A549 (cell line): ENCODE data around the gene HIVEP3. TPM values are rescaled to one million over a fixed set of nuclear protein-coding genes. Genes with fewer than 3 reads are reported as not detected.

Experiments
- ATAC-seq, 2 experiments: fragments of 200-7000 bp in 1 of 2; fragments of >200 bp in 1 of 2; cut with Nextera tagmentation in 1 of 2; cut with Tn5 transposase in 1 of 2; 3 replicates each; pipeline versions ENCODE4 v1.8.0 to v1.9.1; 2018 to 2020; ENCODE audit warnings: mild to moderate bottlenecking in 1 of 2, moderate library complexity in 1 of 2
- CTCF ChIA-PET: fragments of 300-600 bp; sonication (Branson Sonifier 250); formaldehyde crosslinking; extraction: SDS; loops from one replicate; lab custom pipeline; 2021; ENCODE audit warnings: antibody characterized with exemption, inconsistent platforms; lab: Yijun Ruan, JAX
- POLR2A ChIA-PET: fragments of 350-600 bp; formaldehyde crosslinking; extraction: SDS; loops from one replicate; lab custom pipeline; 2021; ENCODE audit warnings: antibody characterized with exemption, inconsistent platforms; lab: Yijun Ruan, JAX
- DNase-seq, 2 experiments: peaks; one replicate each; pipeline versions ENCODE4 v3.0.0 to v3.0.0-alpha.2; 2011 to 2016; ENCODE audit warnings: low read depth in 1 of 2, low spot score in 1 of 2
- FAIRE-seq: peaks from 2 replicates; lab custom pipeline; 2011; peaks lifted over from hg19 to GRCh38; lab: Jason Lieb, UNC
- H3K27ac ChIP-seq, 2 experiments: fragments of >200 bp; sonication (Bioruptor Twin); formaldehyde crosslinking; 3 replicates each; pipeline ENCODE4 v1.5.1; 2016 to 2017
- H3K4me1 ChIP-seq: fragments of >200 bp; sonication (Bioruptor Twin); formaldehyde crosslinking; 3 replicates; pipeline ENCODE4 v1.6.1; 2016
- H3K4me2 ChIP-seq: fragments of >200 bp; sonication (Bioruptor Twin); formaldehyde crosslinking; 3 replicates; pipeline ENCODE4 v1.6.1; 2016
- H3K4me3 ChIP-seq: fragments of >200 bp; sonication (Bioruptor Twin); formaldehyde crosslinking; 3 replicates; pipeline ENCODE4 v1.5.1; 2016
- H3K9me3 ChIP-seq: fragments of >200 bp; sonication (Bioruptor Twin); formaldehyde crosslinking; 3 replicates; pipeline ENCODE4 v1.6.1; 2016
- BCL3 ChIP-seq: fragments of >200 bp; sonication (Bioruptor Twin); formaldehyde crosslinking; IDR thresholded peaks from 3 replicates; pipeline ENCODE4 v1.6.1; 2016
- BHLHE40 ChIP-seq: IDR thresholded peaks from 2 replicates; pipeline ENCODE4 v1.6.1; 2012; ENCODE audit warnings: low read depth, low read length, inconsistent platforms
- CEBPB ChIP-seq, 2 experiments: fragments of >200 bp in 1 of 2; sonication (Bioruptor Twin) in 1 of 2; formaldehyde crosslinking in 1 of 2; IDR thresholded peaks; 2 replicates each; pipeline ENCODE4 v1.6.1; 2012 to 2016
- CHD4 ChIP-seq: fragments of 200-600 bp; sonication (generic); IDR thresholded peaks from 2 replicates; pipeline ENCODE4 v1.6.1; 2016; ENCODE audit warnings: antibody characterized with exemption, mild to moderate bottlenecking, borderline replicate concordance
- EHMT2 ChIP-seq: fragments of 200-600 bp; sonication (generic); IDR thresholded peaks from 2 replicates; pipeline ENCODE4 v1.6.1; 2016; ENCODE audit warnings: antibody characterized with exemption, low read depth, mild to moderate bottlenecking, moderate library complexity
- ELK1 ChIP-seq: fragments of 150-350 bp; IDR thresholded peaks from 2 replicates; pipeline ENCODE4 v1.6.1; 2014; ENCODE audit warnings: low read depth, mild to moderate bottlenecking, low read length
- ESRRA ChIP-seq: fragments of 150-350 bp; IDR thresholded peaks from 2 replicates; pipeline ENCODE4 v1.6.1; 2014; ENCODE audit warnings: mild to moderate bottlenecking, low read length, borderline replicate concordance
- FOSL2 ChIP-seq, 2 experiments: fragments of 450-650 bp in 1 of 2; fragments of >200 bp in 1 of 2; sonication (Bioruptor Twin) in 1 of 2; formaldehyde crosslinking; IDR thresholded peaks; 2 replicates each; pipeline versions ENCODE4 v1.5.0 to v1.6.1; 2016 to 2020; ENCODE audit warnings: mild to moderate bottlenecking in 1 of 2, moderate library complexity in 1 of 2
- GATA3 ChIP-seq: IDR thresholded peaks from 2 replicates; pipeline ENCODE4 v1.6.1; 2012; ENCODE audit warnings: borderline replicate concordance
- HEYL ChIP-seq: fragments of 250-450 bp; sonication (Bioruptor Pico); IDR thresholded peaks from 2 replicates; pipeline ENCODE4 v1.8.0; 2021; ENCODE audit warnings: mild to moderate bottlenecking, moderate library complexity
- HMGXB4 ChIP-seq: fragments of 250-450 bp; sonication (Bioruptor Pico); IDR thresholded peaks from 2 replicates; pipeline ENCODE4 v1.5.0; 2021; ENCODE audit warnings: mild to moderate bottlenecking, moderate library complexity, borderline replicate concordance
- HOXA7 ChIP-seq: fragments of 250-450 bp; sonication (Bioruptor Pico); IDR thresholded peaks from 2 replicates; pipeline ENCODE4 v1.5.0; 2020; ENCODE audit warnings: mild to moderate bottlenecking, moderate library complexity
- JUN ChIP-seq, 2 experiments: fragments of >200 bp; sonication (Bioruptor Twin); formaldehyde crosslinking; IDR thresholded peaks; 2 replicates in 1 of 2; 3 replicates in 1 of 2; pipeline ENCODE4 v1.6.1; 2016 to 2017
- KDM1A ChIP-seq: fragments of 200-600 bp; sonication (generic); IDR thresholded peaks from 2 replicates; pipeline ENCODE4 v1.6.1; 2016; ENCODE audit warnings: low read depth, mild to moderate bottlenecking
- MAFK ChIP-seq: fragments of 450-650 bp; IDR thresholded peaks from 2 replicates; pipeline ENCODE4 v1.6.1; 2014; ENCODE audit not compliant: partially characterized antibody
- MAZ ChIP-seq: fragments of 150-350 bp; IDR thresholded peaks from 2 replicates; pipeline ENCODE4 v1.6.1; 2014; ENCODE audit warnings: antibody characterized with exemption, low read depth, low read length, borderline replicate concordance
- MYC ChIP-seq: IDR thresholded peaks from 2 replicates; pipeline ENCODE4 v1.6.1; 2012; ENCODE audit warnings: mild to moderate bottlenecking, inconsistent platforms, low read length, improper control_type of control experiment, borderline replicate concordance
- NPAS2 ChIP-seq: fragments of 250-450 bp; sonication (Bioruptor Pico); IDR thresholded peaks from 2 replicates; pipeline ENCODE4 v1.8.0; 2022; ENCODE audit warnings: mild to moderate bottlenecking, moderate library complexity, borderline replicate concordance
- NR3C1 ChIP-seq: fragments of >200 bp; sonication (Bioruptor Twin); formaldehyde crosslinking; IDR thresholded peaks from 3 replicates; pipeline ENCODE4 v1.6.1; 2017
- PBX3 ChIP-seq: IDR thresholded peaks from 2 replicates; pipeline ENCODE4 v1.6.1; 2012
- POLR2A ChIP-seq: IDR thresholded peaks from 2 replicates; pipeline ENCODE4 v1.6.1; 2012; ENCODE audit warnings: mild to moderate bottlenecking, low read length
- POLR2AphosphoS2 ChIP-seq: conservative IDR thresholded peaks from 2 replicates; pipeline ENCODE4 v1.6.1; 2012; ENCODE audit warnings: low read length, improper control_type of control experiment, inconsistent platforms
- RARB ChIP-seq: fragments of 250-450 bp; sonication (Bioruptor Pico); IDR thresholded peaks from 2 replicates; pipeline ENCODE4 v1.8.0; 2021; ENCODE audit warnings: mild to moderate bottlenecking, moderate library complexity
- RFX5 ChIP-seq: fragments of 450-650 bp; IDR thresholded peaks from 2 replicates; pipeline ENCODE4 v1.7.1; 2014; ENCODE audit warnings: antibody characterized with exemption, mild to moderate bottlenecking, moderate library complexity
- SMC3 ChIP-seq: fragments of >200 bp; sonication (Bioruptor Twin); formaldehyde crosslinking; IDR thresholded peaks from 3 replicates; pipeline ENCODE4 v1.6.1; 2018; ENCODE audit warnings: inconsistent platforms
- SREBF2 ChIP-seq: fragments of 450-650 bp; IDR thresholded peaks from 2 replicates; pipeline ENCODE4 v1.6.1; 2014; ENCODE audit warnings: mild to moderate bottlenecking, moderate library complexity
- USF2 ChIP-seq: fragments of 450-650 bp; IDR thresholded peaks from 2 replicates; pipeline ENCODE4 v1.6.1; 2014; ENCODE audit warnings: antibody characterized with exemption
- ZC3H11A ChIP-seq: fragments of 450-650 bp; IDR thresholded peaks from 2 replicates; pipeline ENCODE4 v1.6.1; 2014; ENCODE audit warnings: antibody characterized with exemption, mild to moderate bottlenecking
- ZFP36 ChIP-seq: fragments of 450-650 bp; IDR thresholded peaks from 2 replicates; pipeline ENCODE4 v1.6.1; 2014; ENCODE audit warnings: borderline replicate concordance; ENCODE audit not compliant: partially characterized antibody
- WGBS: methylation state at CpG from one replicate; pipeline ENCODE4 v1.1.6; 2017; ENCODE audit errors: missing lambda C conversion rate; 5-methylcytosine and 5-hydroxymethylcytosine counted together
- polyA plus RNA-seq, 4 experiments: library from polyadenylated mRNA; depleted of rRNA in 3 of 4; stranded (reverse); fragments of >200 nt; fragmentation: RNase III in 1 of 4; extraction: RNeasy Plus Mini Kit Qiagen cat#74134 plus additional on column Dnase treatment in 1 of 4; gene quantifications; 2 replicates in 3 of 4; 3 replicates in 1 of 4; pipeline ENCODE4 v1.2.3, GENCODE V29; 2011 to 2017

HIVEP3 gene
- polyA plus RNA-seq, 2 of the 4 experiments (the other 2 are of a cell fraction): 1.5 to 2.0 TPM

- CTCF ChIA-PET: no interaction called here
- FAIRE-seq: no peak
- WGBS: 72% methylated on average over 6 of the region's 9 CpGs
These were observed 222.3 kb downstream of the HIVEP3 start for GRCh38 chr1:41696381-41696780.

GRCh38 chr1:41695118-41695745 is 223.5 kb downstream of the HIVEP3 start:
- no peak for FAIRE-seq
- Histone ChIP-seq H3K4me1 (no peaks in the 10 kb centered on the region), H3K4me2 (no peak overlapping the region), H3K27ac (no peak overlapping the region), H3K4me3 (no peak overlapping the region), H3K9me3 (no peaks in the 10 kb centered on the region)
- POLR2A ChIA-PET: no interaction called here
- no peak for DNase-seq
- no peak for ATAC-seq
- CTCF ChIA-PET: interaction anchor here (3.5 kb wide), 1 partner anchor 15 kb away, joined by 9 read pairs; no protein-coding TSS in a partner anchor
- 89% methylated on average over 3 of the region's 3 CpGs for WGBS
- TF ChIP-seq SREBF2: no peak
- TF ChIP-seq PBX3: no peak
- no peak for TF ChIP-seq BHLHE40
- TF ChIP-seq CEBPB (IDR thresholded peaks at IDR 0.05): no peak
- no peak for TF ChIP-seq NR3C1
- no peak for TF ChIP-seq NPAS2 (CRISPR knock-in tag)
- no peak for TF ChIP-seq RFX5
- TF ChIP-seq RARB: no peak
- no peak for TF ChIP-seq KDM1A
- no peak for TF ChIP-seq MAFK
- no peak for TF ChIP-seq MAZ
- TF ChIP-seq FOSL2 (IDR thresholded peaks at IDR 0.05): no peak
- TF ChIP-seq FOSL2 (CRISPR knock-in tag; IDR thresholded peaks at IDR 0.05): no peak
- TF ChIP-seq BCL3: no peak
- TF ChIP-seq POLR2AphosphoS2: no peak

More at GRCh38 chr1:41696381-41696780, 222.3 kb downstream of the HIVEP3 start:
- Histone ChIP-seq H3K9me3 (no peaks in the 10 kb centered on the region), H3K4me1 (no peaks in the 10 kb centered on the region), H3K27ac (no peak overlapping the region), H3K4me3 (no peak overlapping the region), H3K4me2 (no peak overlapping the region)
- POLR2A ChIA-PET: no interaction called here
- DNase-seq (no peak), ATAC-seq (no peak)
- TF ChIP-seq GATA3 (no peak), ELK1 (no peak), HEYL (no peak), CHD4 (no peak), ESRRA (no peak), PBX3 (no peak), SMC3 (no peak), POLR2A (no peak), USF2 (no peak), ZFP36 (no peak), SREBF2 (no peak), HOXA7 (CRISPR knock-in tag) (no peak), KDM1A (no peak), MAZ (no peak), HMGXB4 (CRISPR knock-in tag) (no peak), JUN (IDR thresholded peaks at IDR 0.05) (no peak), ZC3H11A (no peak), NR3C1 (no peak), EHMT2 (no peak), MYC (no peak)
